ACHN (cell line): ENCODE data around the gene LPO.
A peak's percentile ranks its signal among the peaks of the same experiment; 100 is the strongest.

Experiments
- DNase-seq: peaks from one replicate; pipeline ENCODE4 v3.0.0-alpha.2; 2015
- in situ Hi-C: cut with HindIII; loops from 2 replicates; pipeline ENCODE4 v1.10.0; 2017; ENCODE audit warnings: low sequenced_read_pairs, low pct_ligation_motif_present, low pct_unique_long_range_greater_than_20kb

Gene LPO

DNA sequence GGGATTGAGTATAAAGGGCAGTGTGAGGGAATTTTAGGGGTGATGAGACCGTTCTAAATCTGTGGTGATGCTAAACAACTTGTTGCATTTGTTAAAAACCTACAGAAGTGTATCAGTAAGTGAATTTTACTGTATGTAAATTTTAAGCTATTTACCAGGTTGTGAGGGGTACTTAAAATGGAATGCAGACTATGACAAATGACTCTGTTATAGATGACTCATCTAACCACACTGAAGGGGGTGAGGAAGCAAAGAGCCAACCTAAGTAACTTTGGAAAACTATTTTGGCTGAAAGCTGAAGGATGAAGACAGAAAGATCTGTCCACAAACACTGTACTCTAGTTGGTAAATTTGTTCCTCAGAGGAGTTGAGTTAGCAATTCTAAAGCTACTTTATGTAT is 14.1 kb upstream of the LPO start:
- in situ Hi-C loops, result no loop called here
- DNase-seq, result peak; percentile 77

DNA sequence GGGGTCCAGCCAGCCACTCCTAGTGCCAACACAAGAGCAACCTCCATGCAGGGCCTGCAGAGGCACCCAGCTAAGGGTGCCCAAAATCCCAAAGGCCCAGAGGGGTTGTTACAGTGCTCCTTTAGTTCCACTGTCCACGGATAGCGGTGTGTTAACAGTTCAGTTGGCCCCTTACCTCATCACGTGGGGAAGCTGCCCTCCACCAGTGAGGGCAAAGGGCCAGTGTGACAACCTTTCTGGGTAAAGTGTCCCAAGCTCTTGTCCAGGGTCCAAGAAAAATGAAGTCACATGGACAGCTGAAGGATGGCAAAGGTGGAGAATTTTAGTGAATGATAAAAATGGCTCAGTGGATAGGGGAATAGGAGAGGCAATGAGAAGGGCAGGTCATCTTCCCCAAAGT is 10.7 kb upstream of the LPO start:
- in situ Hi-C loops, result no loop called here
- DNase-seq, result no peak

DNA sequence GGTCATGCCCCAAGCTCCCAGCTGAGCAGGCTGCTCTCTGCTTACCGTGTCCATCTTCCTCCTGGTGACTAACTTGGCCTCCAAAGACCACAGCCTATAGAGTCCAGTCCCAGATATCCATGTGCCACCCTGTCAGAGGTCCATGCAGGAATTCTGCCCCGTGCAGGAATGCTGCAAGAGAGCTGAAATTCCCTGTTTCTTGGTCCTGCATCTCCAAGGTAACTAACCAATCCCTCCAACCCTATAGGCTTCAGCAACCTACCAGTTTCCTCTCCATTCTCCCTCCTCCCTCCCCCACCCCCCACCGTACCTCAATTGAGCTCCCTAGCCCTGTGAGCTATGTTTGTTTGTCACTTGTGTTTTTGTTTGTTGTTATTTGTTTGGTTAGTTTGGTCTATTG is 9.7 kb upstream of the LPO start:
- in situ Hi-C loops, result no loop called here
- no peak for DNase-seq

DNA sequence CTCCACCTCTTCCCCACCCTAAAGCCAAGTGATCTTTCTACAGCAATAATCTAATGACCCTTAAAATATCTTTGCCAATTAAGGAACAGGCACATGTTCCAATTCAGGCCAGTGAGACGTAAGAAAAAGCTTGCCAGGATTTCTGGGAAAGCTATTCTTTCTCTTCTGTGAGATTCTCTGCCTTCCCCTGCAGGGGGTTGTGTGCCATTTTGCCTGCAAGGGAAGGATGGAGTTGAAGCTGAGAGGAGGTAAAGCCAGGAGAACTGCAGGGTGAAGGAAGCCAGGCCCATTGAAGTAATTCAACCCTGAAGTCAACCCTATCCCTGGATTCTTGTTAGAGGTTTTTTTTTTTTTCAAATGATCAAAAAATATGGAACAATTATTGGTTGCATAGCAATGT is 9.0 kb upstream of the LPO start:
- in situ Hi-C loops, result no loop called here
- DNase-seq, result no peak

DNA sequence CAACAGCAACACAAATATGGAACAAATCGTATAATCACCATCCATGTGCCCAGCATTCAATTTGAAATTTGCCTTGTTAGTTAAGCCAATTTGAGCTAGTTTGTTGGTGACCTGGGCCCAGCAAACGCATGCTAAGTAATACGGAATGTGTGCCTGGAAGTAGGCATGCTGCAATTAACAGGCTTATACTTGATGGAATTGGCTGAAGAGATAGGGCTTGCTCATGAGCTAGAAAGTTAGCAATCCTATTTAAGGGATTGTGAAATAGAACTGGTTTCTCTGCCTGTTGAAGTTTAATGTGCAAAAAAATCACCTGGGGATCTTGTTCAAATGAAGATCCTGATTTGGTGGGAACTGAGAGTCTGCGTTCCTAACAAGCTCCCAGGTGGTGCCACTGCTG is 8.5 kb upstream of the LPO start:
- in situ Hi-C loops, result no loop called here
- DNase-seq, result no peak

DNA sequence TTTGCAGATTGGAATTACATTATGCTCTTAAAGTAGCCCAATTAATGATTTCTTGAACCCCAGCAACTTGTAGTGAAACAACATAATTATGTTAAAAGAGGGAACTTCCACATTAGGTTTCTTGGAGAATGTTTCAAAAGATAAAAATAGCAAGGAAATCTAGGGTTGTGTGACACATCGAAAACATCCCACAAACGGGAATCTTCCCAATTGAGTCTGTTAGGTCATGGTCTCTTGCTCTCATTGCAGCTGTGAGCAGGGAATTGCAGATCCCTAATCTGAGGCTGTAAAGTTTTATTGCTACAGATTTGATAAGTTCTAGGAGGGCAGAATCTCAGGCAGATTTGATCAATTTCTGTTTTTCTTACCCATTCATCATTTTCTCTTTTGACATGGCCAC is 6.7 kb upstream of the LPO start:
- no peak for DNase-seq
- in situ Hi-C loops, result no loop called here

DNA sequence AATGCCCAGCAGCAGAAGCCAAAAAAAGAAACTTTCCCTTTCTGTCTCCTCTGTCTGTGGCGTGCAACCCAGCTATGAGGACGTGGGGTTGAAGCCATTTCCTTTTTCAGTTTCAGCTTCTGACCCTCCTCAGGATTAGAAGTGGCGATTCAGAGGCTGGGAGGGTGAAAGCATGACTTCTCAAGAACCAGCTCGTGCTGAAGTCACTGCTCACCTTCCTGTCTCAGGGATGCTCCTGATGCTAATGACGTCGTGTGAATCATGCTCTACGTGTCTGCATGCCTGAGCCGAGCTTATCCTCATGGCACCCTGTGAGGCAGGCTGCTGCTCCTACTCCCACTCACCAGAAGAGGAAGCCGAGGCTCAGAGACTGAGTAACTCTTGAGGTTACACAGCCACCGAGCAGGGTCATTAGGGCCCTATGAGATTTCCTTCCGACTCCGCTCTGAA is 5.7 kb upstream of the LPO start:
- in situ Hi-C loops, result no loop called here
- DNase-seq, result peak; percentile 35

DNA sequence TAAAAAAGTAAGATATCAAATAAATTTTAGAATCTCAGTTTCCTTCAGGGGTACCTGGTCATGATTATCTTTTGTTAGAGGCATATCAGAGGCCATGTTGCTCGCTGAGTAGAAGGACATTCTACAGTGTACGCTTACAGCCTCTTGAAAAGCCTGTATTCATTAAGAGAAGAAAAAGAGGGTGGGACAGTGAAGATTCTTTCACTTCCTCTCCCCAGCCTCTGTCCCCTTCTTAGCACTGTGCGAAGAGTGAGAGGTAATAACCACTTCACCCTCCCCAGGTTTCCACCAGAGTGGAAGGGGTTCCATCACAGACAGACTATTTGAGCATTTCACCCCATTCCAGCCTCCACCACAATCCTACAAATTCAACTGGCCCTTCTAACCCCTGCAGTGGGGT is 4.8 kb upstream of the LPO start:
- no peak for DNase-seq

DNA sequence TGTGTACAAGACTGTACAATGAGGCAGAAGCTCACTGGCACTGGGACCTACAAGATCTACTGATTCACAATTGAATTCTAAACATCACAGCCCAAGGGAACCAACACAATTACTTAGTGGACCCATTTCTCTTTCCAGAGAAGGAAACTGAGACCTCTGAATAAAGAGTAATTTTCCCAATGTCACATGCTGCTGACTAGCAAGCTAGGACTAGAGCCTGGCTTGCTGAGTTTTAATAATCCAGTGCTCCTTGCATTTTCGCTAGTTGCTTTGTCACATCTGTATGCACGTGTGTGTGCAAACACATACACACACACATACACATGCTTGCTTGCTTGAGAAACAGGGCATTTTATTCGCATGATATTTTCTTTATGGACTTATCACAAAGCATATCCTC is 3.9 kb upstream of the LPO start:
- no peak for DNase-seq
- in situ Hi-C loops, result no loop called here

More for the DNA sequence above, 4.8 kb upstream of the LPO start:
- in situ Hi-C loops, result no loop called here

DNA sequence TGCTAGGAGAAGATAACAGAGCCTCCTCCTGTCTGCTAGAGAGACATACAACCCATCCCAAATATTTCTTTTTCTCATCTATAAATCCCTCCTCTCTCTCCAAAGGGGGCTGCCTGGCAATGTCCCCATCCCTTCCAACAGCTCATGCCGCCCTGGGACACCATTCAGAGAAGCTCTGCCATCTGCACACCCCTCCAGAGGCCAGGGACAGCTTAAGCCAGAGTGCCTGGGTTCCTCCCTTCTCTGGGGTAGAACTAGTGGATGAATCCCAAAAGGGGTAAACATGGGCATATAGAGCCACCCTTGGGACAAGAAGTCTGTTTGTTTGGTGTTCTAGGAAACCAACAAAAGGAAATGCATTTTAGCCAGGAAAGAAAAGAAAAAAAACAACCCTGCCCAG is 2.6 kb upstream of the LPO start:
- in situ Hi-C loops, result no loop called here
- no peak for DNase-seq

DNA sequence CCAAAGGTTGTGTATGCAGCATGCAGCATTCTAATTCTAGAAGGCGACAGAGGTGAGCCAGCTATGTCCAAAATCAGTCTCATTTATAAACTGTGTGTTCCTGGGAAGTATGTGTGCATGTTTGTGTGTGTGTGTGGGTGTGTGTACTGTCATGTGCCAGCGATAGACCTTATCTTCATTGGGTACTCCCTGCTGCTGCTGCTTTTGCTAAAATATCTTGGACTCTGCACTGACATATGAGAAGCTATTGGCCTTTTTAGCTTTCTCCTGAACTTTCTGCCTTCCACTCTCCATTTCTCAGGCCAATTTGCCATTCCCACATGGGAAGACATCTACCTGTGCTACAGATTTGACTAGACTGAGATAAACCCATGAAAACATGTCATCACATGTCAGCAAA is 2.0 kb upstream of the LPO start:
- DNase-seq, result no peak
- in situ Hi-C loops, result no loop called here

DNA sequence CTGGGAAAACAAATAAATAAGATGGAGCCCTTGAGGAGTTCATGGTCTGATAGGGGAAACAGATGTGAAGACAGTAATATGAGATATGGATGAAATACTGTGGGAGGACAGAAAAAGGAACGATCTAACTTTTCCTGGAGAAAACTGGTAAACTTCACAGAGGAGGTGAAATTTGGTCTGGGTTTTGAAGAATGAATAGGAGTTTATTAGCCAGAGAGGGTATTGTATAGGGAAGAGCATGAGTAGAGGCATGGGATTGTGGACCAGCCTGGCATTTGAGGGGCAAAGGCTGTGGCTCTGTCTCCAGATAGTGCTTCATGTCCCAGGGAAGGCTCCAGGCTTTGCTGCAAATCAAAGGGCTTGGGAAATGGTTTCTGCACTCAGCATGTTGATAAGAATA is 1.6 kb downstream of the LPO start:
- in situ Hi-C loops, result no loop called here
- DNase-seq, result no peak

DNA sequence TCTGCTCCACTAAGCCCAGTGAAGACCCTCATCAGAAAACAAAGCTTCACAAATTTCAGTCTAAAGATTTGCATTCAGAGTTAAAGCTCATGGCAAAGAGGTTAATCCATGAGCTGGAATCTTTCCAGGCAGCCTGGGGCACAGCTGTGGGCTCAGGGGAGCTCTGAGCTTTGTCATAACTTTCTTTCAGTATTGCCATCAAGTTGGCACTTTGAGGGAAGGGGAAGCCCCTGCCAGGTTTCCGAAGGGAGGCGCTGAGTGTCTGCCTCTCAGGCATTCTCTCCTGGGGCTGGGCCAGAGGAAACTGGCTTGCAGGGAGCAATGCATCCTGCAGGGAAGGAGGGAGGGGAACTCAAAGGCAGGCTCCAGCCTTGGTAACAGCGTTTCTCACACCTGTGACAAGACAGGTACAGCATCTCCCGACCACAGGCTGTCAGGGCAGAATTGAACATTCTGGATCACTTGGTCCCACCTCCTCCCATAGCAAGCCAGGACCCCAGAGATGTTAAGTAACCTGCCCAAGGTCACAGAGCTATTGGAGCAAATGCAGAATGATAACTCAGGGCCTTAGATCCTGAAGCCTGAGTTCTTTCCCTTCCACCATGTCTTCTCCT is 3.9 kb downstream of the LPO start:
- no peak for DNase-seq
- in situ Hi-C loops, result no loop called here

DNA sequence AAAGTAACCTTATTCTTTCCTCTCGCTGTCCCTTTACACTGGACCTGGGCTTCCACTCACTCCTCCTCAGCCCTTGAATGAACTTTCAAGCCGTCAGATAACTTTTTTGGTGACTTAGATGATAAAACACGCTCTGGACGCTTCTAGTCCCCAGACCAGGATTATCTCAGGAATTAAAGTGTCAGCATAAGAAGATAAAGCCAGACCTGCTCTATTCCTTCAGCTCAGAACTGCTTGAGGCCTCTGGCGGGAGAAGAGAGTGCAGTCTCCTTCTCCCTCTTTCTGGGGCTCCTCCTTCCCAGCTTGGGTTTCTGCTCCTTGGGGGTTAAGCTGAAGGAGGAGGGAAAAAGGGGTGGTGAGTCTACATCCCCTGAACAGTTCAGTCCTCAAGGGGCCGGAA is 6.6 kb downstream of the LPO start:
- DNase-seq, result no peak
- in situ Hi-C loops, result no loop called here

DNA sequence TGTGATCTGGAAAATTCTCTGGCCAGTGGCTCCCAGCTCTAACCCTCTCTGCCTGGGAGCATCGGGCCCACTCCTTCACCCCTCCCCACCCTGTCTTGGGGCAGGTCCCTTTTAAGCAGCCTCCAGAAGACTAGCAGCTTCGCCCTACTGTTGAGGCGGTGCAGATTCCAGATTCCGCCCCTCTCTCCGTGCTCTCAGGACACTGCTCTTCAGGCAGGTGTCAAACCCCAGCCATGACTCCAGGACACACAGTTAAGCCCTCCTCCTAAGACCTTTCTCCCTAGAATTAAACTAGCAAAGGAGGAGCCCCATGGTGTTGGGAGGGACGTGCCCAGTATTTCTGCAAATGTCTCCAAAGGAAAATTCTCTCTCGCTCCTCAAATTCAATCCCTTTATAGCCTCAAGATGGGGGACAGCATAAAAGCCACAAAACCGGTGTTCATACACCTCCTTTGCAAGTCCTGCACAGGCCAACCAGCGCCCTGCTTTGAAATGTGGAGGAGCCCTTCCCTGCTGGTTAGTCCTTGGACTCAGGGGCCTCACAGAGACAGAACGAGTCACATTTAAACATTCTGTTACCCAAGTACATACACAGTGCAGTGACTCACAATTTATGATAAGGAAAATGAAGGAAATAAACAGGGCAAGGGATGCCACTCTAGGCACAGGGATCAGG is 7.2 kb downstream of the LPO start:
- DNase-seq, result no peak
- in situ Hi-C loops, result no loop called here

DNA sequence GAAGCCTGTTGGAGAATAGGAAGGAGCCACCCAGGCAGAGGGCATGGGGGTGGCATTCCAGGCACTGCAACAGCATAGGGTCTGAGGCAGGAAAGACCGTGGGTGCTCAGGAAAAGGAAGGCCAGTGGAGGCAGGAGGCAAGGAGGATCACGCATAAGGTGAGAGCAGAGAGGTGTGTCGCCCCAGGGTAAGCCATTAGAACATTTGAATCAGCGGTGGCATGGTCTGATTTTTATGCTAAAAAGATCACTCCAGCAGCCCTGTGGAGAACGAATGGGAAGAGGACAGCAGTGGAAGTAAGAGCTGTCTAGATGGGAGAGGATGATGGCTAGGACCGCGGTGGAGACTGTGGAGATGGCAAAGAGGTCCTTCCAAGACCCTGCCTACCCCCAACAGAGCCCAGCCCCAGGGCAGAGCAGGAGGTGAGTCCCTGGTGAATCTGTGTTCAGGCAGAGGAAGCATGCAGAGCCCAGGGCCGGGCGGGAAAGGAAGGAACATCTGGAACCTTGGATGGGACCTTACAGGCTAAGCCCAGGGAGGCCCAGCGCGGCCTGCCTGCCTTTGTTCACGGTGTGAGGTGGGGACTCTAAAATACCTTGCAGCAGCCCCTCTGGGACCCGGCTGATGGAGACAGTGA is 7.8 kb downstream of the LPO start:
- DNase-seq, result no peak
- in situ Hi-C loops, result no loop called here

DNA sequence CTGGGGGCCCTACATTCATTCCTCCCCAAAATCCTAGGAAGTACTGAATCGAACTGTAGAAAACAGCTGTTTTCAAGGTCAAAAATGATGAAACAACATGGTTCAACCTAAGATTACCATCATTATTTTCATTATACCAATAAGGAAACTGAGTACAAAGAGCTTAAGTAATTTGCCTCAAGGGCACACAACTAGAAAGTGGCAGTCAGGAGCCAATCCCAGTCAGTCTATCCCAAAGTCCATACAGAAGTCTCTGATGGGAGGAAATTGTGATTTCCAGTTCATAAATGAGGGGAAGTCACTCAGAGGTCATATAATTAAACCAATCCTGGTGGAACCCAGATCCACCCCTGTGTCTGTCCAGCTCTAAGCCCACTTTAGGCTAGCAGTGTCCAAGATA is 8.4 kb downstream of the LPO start:
- in situ Hi-C loops, result no loop called here
- no peak for DNase-seq

DNA sequence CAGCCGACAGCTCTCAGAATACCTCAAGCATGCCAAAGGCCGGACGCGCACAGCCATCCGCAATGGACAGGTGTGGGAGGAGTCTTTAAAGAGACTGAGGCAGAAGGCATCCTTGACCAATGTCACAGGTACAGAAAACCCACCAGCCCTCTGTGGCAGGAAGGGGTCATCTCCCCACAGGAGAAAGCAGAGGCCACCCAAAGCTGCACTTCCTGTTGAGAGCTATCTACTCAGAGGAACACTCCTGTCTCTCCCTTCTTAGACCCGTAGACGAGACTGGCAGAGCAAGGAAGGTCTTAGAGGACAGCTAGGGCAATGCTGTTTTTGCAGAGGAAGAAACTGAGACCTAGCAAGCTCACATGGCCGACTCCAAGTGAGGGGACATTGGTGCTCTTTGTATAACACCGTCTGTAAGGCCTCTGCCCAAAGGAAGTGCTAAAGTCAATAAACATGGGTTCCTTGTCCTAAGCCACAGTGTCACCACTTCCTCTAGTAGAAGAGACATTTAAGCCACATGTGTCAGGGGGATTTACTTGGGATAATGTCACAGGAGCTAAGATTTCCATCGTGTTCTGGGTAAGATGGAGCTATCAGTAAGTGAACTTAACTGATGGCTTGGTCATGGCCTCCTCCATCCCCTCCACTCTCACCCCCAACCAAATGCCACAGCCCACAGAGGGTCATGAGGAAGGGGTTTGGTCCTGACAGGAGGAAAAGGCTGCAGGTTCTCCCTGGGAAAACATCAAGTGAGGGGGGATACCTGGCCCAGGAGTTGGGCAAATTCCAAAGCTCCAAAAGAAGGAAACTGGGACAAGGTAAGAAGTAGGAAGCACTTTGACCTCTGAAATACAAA is 9.4 kb downstream of the LPO start:
- in situ Hi-C loops, result no loop called here
- DNase-seq, result no peak

DNA sequence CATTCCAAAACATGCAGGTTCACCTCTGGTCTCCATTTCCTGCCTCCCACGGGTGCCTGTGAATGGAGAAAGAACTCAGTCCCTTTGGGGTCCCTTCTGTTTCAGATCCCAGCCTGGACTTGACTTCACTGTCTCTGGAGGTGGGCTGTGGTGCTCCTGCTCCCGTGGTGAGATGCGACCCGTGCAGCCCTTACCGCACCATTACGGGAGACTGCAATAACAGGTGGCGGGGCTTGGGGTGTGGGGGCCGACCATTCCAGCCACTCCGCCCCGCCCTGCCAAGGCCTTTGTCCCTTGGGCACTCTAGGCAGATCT is 10.5 kb downstream of the LPO start:
- in situ Hi-C loops, result no loop called here
- no peak for DNase-seq
